ENCODE measurements around the gene BOC. TPM values are rescaled to one million over a fixed set of nuclear protein-coding genes. Genes with fewer than 3 reads are reported as not detected.

BOC gene
- total RNA-seq, 1 experiment from 2014 or later = 0.07 TPM

DNA sequence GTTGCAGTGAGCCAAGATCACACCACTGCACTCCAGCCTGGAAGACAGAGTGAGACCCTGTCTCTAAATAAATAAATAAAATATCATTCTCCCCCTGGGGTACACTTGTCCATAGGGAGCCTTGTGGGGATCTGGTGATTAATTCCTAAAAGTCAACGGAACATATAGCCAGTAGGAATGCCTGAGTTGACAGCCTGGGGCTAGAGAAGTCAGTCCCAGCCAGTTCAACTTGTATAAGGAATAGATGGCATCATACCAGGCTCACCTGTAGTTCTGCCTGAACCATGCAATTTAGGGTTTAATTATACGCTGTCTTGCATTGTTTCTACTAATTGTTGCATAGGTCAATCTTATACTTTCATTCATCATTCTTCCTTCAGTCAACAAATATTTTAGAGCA, 5.9 kb upstream of the BOC start:
- no peak for DNase-seq

DNA sequence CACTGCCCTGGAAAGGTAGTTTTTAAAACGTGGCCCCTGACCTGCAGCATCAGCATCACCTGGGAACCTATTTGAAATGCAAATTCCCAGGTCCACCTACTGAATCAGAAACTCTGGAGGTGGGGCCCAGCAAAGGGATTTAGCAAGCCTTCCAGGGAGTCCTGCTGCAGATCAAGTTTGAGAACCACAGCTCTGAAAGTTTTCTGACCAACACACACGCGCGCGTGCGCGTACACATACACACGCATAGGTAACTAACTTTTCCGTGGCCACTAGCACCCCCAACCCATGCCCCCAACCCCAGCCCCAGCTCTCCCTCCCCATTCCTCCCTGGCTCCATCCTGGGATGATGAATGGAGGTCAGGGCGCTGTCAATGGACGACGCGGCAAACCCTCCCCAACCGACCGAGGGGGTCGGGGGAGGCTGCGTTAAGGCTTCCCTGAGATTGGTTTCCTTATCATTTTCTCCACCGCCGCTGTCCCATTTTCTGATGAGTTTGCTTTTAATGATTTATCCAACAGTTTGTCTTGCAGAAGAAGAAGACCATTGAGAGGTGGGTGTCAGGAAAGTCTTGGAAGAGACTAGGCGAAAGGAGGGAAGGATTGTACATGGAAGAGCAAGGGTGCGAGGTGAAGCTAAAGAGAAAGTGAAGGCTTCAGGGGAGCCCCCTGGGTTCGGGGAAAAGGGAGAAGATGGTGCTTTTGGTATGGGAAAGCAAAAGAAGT, 590 bp upstream of the BOC start:
- Mint-ChIP-seq H3K27ac (ENCODE audit: unreplicated experiment) (no peak overlapping the region), H3K27me3 (ENCODE audit: unreplicated experiment) (peaks cover 97% of the 10 kb centered on the region), H3K4me1 (ENCODE audit: low read depth, unreplicated experiment) (peaks cover 9% of the 10 kb centered on the region), H3K9me3 (ENCODE audit: low read depth, unreplicated experiment) (no peaks in the 10 kb centered on the region), H3K4me3 (ENCODE audit: low read depth, unreplicated experiment) (peak overlapping the region; percentile 42), H3K36me3 (ENCODE audit: insufficient read depth, unreplicated experiment) (peaks cover 6% of the 10 kb centered on the region)
- TF ChIP-seq, protein P1, sequence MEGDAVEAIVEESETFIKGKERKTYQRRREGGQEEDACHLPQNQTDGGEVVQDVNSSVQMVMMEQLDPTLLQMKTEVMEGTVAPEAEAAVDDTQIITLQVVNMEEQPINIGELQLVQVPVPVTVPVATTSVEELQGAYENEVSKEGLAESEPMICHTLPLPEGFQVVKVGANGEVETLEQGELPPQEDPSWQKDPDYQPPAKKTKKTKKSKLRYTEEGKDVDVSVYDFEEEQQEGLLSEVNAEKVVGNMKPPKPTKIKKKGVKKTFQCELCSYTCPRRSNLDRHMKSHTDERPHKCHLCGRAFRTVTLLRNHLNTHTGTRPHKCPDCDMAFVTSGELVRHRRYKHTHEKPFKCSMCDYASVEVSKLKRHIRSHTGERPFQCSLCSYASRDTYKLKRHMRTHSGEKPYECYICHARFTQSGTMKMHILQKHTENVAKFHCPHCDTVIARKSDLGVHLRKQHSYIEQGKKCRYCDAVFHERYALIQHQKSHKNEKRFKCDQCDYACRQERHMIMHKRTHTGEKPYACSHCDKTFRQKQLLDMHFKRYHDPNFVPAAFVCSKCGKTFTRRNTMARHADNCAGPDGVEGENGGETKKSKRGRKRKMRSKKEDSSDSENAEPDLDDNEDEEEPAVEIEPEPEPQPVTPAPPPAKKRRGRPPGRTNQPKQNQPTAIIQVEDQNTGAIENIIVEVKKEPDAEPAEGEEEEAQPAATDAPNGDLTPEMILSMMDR (IDR thresholded peaks at IDR 0.05; ENCODE audit: unreplicated experiment) = no peak
- intact Hi-C loops (cut with micrococcal nuclease; ENCODE audit: unreplicated experiment) = no loop called here
- CTCF ChIA-PET = no interaction called here
- BruUV-seq (replicated peaks) = no TSS peak
- no peak for DNase-seq

More for the DNA sequence above, 5.9 kb upstream of the BOC start:
- TF ChIP-seq, protein P1 (IDR thresholded peaks at IDR 0.05; ENCODE audit: unreplicated experiment) = no peak
- intact Hi-C loops (cut with micrococcal nuclease; ENCODE audit: unreplicated experiment) = no loop called here
- CTCF ChIA-PET = no interaction called here
- BruUV-seq (replicated peaks) = no TSS peak
- Mint-ChIP-seq H3K9me3 (ENCODE audit: low read depth, unreplicated experiment) (no peaks in the 10 kb centered on the region), H3K27me3 (ENCODE audit: unreplicated experiment) (peaks cover 80% of the 10 kb centered on the region), H3K4me1 (ENCODE audit: low read depth, unreplicated experiment) (no peaks in the 10 kb centered on the region), H3K4me3 (ENCODE audit: low read depth, unreplicated experiment) (no peak overlapping the region), H3K27ac (ENCODE audit: unreplicated experiment) (no peak overlapping the region), H3K36me3 (ENCODE audit: insufficient read depth, unreplicated experiment) (no peaks in the 10 kb centered on the region)

DNA sequence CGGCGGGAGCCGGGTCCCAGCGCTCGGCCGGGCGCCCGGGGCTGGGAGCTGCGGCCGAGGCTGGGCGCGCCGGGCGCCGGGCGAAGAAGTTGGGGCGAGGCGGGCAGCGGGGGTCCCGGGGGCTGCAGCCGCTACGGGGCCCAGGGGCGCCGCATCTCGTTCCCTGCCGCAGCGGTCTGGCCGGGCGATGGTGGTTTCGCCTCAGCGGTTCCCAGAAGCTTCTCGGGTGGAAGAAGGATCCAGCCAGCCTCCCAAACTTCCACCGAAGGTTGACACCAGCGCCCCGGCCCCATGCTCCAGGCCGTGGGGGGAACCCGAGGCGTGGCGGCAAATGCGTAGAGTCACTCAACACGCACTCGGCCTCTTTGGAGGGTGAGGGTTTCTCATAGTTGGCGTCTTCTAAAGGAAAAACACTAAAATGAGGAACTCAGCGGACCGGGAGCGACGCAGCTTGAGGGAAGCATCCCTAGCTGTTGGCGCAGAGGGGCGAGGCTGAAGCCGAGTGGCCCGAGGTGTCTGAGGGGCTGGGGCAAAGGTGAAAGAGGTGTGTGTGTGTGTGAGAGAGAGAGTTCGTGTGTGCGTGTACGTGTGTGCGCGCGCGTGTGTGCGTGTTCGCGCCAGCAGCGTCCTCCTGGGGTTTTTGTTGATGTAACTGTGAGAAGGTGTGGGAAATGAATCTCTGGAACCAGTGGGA, 940 bp downstream of the BOC start:
- intact Hi-C loops (cut with micrococcal nuclease; ENCODE audit: unreplicated experiment) = no loop called here
- Mint-ChIP-seq H3K27me3 (ENCODE audit: unreplicated experiment) (peaks cover 100% of the 10 kb centered on the region), H3K36me3 (ENCODE audit: insufficient read depth, unreplicated experiment) (peaks cover 6% of the 10 kb centered on the region), H3K9me3 (ENCODE audit: low read depth, unreplicated experiment) (no peaks in the 10 kb centered on the region), H3K27ac (ENCODE audit: unreplicated experiment) (no peak overlapping the region), H3K4me3 (ENCODE audit: low read depth, unreplicated experiment) (peak overlapping the region; percentile 42), H3K4me1 (ENCODE audit: low read depth, unreplicated experiment) (peaks cover 9% of the 10 kb centered on the region)
- TF ChIP-seq, protein P1 (IDR thresholded peaks at IDR 0.05; ENCODE audit: unreplicated experiment) = no peak
- BruUV-seq (replicated peaks) = no TSS peak
- CTCF ChIA-PET = no interaction called here
- DNase-seq = no peak

DNA sequence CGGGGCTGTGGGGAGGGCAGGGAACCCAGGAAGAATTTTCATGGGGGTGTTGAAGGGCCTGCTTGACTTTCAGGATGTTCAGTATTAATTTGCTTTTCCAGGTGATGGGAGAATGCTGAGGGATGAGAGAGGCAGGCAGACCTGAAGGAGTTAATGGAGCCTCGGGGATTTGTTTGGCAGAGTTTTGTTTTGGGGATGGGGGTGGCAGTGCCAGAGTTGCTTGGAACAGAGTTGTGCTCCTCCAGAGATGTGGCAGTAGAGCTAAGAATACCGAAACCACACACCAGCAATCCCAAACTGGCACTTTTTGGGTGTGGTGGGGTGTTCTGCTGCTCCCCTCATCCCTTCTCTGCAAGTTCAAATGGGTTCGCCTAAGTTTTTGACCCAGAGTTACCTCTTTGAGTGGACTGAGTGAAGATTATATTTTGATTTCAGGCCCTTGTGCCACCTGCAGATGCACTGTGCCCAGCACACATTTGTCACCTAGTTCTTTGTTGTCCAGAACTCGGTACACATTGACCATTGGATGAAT, 1.6 kb downstream of the BOC start:
- H3K4me3 Mint-ChIP-seq (ENCODE audit: low read depth, unreplicated experiment) = peak overlapping the region; percentile 42
- CTCF ChIA-PET = no interaction called here
- TF ChIP-seq, protein P1 (IDR thresholded peaks at IDR 0.05; ENCODE audit: unreplicated experiment) = no peak
- H3K4me1 Mint-ChIP-seq (ENCODE audit: low read depth, unreplicated experiment) = peaks cover 9% of the 10 kb centered on the region
- H3K36me3 Mint-ChIP-seq (ENCODE audit: insufficient read depth, unreplicated experiment) = peaks cover 6% of the 10 kb centered on the region
- H3K27ac Mint-ChIP-seq (ENCODE audit: unreplicated experiment) = no peak overlapping the region
- no peak for DNase-seq
- intact Hi-C loops (cut with micrococcal nuclease; ENCODE audit: unreplicated experiment) = no loop called here
- no TSS peak for BruUV-seq (replicated peaks)
- H3K9me3 Mint-ChIP-seq (ENCODE audit: low read depth, unreplicated experiment) = no peaks in the 10 kb centered on the region
- peaks cover 100% of the 10 kb centered on the region for H3K27me3 Mint-ChIP-seq (ENCODE audit: unreplicated experiment)

Measured in Calu3 (cell line).